GM20431 (cell line): Measurements from ENCODE around the gene IL11RA.

Experiments
- in situ Hi-C: fragments of 300-500 bp; cut with MseI, MboI; formaldehyde crosslinking; loops from one replicate; pipeline ENCODE4 v1.15.0; 2020; ENCODE audit warnings: low sequenced_read_pairs; ENCODE audit not compliant: unreplicated experiment

The IL11RA gene

DNA sequence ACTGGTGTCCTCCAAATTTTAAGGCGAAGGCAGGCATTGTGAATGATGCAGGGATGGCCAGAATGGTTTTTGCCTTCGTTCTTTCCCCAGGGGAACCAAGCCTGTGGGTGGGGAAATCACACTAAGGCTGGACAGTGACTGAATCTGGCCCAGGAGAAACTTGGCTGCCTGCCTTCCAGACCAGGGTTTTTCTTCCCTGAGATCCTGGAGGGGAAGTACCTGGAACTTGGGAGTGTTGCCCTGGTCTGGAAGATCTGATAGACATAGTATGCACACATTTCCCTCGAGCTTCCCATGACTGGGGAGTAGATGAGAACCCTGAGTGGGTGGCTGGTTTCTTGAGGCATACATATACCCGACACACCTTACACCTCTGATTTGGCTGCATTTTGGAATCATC is 664 bp upstream of the IL11RA start:
- in situ Hi-C loops: no loop called here

DNA sequence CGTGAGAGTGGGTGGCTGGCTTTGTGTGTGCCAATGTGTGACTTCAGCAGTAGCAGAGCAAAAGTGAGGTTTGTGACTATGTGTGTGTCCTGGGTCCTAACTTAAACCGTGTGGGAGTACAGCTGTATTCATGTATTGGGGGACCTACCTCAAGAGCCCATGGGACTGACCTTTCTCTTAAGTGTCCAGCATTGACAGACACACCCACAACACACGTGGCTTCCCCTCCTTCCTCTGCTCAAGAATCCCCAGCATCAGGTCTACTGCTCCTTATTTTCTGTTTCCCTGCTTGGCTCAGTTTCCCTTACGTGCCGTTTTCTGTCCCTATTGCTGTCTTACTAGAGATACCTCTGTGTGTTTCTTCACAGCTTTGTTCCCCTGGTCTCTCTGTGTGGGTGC is 616 bp downstream of the IL11RA start:
- in situ Hi-C loops: no loop called here

DNA sequence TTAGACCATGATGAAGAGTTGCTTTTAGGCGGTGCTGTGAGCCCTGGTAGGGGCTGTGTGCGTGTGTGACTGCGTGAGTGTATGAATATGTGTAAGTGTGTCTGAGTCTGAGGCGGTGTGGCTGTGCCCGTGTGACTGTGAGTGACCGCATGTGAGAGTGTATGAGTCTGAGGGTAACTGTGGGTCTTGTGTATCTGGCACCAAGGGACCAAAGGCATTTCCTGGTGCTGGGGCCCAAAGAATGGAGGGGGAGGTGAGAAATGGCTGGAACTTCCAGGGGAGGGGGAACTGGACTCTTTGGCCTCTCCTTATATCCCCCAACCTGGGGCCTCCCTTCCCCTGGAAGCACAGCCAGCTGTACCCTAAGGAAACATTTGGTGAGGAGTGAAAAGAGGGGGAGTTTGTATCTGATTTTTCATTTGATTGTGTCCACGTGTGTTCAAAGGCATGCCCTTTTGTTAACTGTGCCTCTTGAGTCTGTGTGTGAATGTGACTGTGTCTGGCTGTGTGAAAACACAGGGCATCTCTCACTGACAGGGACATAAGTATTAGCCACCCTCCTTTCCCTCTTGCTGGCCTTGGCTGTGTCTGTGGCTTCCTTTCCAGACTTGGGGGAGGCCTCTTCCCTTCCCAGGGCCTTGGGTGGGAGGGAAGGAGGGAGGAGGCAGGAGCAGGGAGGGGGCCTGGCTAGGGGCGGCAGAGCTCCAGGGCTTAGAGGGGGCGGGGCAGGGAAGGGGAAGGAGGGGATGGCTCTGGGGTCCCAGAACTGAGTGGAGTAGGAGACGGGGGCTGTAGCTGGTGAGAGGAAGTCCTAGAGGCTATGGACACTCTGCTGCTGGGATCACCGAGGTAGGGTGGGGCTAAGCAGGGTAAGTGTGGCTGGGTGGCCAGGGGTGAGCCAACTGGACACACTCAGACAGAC is 1.4 kb downstream of the IL11RA start:
- in situ Hi-C loops: no loop called here

DNA sequence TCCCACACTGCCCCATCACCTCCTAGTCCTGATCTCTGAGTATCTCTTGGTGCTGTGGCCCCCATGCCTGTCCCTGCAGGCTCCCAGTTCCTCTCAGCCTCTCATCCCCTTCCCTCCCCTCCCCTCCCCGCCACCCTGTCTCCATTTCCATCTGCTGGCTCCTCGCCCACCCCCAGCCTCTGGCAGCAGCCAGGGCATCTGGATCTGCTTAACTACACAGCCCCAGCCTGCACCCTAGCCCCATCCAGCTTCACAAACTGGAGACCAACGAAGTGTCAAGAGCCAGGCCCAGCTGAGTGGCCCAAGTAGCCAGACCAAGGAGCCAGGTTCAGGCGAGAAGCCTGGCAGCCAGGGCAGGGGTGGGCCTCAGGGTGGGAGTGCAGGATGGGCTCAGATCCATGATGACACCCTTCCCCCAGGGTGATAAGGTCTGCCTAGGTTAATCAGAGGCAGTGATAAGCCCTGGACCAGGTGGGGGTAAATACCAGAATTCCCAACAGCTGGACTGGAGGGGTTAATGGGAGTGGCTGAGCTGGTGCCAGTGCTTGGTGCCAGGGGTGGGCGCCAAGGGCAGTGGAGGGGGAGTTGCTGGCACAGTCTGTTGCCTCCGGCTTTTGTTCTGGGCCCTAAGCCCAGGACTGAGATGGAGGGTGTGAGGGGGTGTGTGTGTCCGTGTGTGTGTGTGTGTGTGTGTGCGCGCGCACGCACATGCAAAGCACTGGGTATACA is 2.5 kb downstream of the IL11RA start:
- in situ Hi-C loops: no loop called here

DNA sequence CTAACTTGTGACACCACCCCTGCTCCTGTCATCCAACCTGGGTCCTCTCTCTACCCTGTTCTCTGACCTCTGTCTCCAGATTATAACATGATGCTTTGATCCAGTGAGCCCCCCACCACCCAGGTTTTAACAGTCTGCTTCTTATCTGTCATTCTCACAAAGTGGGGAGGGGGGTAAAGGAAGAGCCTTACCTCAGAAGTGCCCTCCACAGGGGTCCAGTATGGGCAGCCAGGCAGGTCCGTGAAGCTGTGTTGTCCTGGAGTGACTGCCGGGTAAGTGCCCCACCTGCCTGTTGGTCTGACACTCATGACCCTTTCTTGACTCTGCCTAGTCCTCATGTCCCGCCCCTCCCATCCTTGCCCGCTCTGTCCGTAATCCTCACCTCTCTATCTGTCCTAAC is 3.4 kb downstream of the IL11RA start:
- in situ Hi-C loops: no loop called here

DNA sequence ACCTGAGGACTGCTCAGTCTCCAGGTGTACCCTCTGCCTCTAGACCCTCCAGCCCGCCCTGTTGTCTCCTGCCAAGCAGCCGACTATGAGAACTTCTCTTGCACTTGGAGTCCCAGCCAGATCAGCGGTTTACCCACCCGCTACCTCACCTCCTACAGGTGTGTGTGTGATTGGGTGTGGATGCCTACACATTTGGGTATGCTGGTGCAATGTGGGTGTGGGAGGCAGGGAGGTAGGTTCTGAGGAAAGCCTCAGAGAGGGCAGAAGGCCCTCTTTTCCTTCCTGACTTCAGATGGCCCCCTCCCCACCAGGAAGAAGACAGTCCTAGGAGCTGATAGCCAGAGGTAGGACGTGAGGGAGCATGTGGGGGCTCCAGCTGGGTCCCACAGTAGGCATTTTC is 5.0 kb downstream of the IL11RA start:
- in situ Hi-C loops: no loop called here

DNA sequence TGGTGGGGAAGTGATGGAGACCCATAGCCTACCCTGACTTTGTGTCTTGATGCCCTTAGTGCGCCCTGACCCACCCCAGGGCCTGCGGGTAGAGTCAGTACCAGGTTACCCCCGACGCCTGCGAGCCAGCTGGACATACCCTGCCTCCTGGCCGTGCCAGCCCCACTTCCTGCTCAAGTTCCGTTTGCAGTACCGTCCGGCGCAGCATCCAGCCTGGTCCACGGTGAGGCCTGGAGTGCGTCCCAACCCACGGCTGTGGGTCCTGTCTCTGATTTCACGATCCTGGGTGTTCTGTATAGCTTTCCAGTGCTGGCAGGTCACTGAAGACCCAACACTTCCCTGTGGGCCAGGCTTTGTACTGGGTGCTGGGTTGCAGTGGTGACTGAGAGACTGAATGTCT is 6.5 kb downstream of the IL11RA start:
- in situ Hi-C loops: no loop called here

DNA sequence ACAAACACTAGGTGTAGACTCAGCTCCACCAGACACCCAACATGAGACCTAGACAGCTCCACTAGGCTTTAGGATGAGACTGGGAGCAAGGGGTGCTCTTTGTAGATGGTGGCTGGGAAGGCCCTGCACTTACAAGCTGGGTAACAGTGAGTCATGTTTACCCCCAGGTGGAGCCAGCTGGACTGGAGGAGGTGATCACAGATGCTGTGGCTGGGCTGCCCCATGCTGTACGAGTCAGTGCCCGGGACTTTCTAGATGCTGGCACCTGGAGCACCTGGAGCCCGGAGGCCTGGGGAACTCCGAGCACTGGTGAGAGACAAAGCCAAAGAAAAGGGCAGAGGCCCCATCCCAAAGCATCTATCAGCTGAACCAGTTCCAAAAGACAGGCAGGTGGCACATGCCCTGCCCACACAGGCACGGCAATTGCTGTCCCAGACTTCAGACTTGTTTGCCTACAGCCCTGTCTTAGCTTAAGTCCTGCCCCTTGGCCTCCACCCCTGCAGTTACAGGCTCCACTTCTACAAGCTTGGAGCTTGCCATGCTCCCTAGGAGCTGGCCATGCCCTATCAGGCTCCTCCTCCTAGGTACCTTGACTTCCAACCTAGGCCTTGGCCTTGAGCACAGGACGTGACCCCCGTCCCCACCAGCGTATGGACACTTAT is 7.7 kb downstream of the IL11RA start:
- in situ Hi-C loops: no loop called here

DNA sequence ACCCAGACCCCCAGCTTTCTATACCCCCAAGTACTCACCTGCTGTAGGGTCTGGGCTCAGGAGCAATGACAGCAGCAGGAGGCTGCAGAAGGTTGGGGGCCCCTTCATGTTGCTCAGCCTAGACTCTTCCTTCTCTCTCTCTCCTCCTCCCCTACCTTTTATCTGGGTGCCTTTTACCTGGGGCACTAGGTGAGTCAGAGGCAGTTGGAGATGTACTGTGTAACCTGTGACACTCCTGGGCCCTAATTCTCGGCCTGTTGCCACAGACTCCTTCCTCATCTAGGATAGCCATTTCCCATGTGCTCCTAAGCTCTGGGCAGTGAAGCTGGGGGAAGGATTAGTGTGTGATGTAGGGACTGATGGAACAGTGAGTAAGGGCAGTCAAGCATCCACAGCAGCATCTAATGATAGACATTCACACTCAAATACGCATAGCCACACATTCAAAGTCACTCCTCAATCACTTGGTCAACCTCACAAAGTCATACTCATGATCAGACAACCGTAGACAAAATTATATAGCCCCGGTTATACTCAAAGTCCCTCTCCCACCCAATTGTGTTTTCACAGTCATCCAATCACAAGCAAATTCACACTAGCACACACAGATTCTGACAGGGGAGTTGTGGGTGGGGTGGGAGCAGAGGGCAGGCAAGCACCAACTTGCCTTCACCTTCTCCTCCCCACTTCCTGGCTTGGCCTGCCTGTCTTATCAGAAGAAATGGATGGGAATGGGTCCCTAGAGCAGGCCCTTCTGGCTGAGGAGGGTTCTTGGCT is 10.7 kb downstream of the IL11RA start, which contains the start of gene CCL27:
CCL27 (minus strand) TSS at position 132 of the 777 bp plus-strand sequence; CDS start at position 108, 24 bp downstream.
- in situ Hi-C loops: no loop called here

DNA sequence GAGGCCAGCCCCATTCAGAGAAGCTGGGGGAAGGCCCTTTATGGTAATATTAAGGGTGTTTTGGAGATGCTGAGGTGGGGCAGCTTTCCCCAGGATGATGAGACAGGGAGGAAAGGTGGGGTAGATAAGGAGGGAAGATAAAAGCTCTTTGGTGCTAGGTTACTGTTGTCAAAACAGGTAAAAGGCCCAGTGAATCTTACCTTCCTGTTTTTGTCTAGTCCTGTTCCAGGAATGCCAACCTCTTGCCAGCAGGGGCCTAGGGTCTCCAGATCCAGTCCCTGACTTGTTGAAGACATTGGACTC is 11.3 kb downstream of the IL11RA start:
- in situ Hi-C loops: no loop called here

DNA sequence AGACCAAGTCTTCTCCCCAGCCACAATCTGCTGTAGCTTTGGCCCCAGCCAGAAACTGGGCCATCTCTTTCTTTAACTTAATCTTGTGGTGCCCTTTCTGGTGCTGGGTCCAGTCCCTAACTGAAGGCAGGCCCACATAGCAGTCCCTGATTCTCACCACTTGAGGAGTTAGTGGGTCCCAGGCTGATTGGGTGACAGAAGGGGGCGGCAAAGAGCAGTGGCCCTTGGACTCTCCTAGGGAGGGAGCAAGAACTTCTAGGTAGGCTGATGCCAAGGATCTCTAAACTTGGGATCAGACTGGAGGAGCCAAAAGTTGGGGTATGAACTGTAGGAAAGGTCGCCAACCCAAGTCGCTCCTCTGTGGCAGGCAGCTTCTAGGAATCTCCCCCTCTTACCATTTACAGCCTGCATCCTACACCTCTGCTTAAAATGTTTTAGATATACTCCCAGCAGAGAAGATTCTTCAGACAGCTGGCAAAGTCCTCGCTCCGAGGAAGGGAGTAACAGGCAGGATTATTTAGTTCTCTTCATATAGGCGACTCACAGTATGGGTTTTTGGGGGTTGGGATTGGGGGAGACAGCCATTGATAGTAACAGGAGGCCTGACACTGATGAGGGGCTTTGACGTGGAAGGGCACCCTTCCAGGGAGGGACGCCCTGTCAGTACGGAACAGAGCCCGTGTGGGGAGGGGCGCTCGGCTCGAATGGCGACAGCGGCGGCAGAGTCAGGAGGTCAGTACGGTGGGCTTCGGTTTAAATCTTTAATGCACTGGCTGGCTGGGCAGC is 12.5 kb downstream of the IL11RA start:
- in situ Hi-C loops: no loop called here

DNA sequence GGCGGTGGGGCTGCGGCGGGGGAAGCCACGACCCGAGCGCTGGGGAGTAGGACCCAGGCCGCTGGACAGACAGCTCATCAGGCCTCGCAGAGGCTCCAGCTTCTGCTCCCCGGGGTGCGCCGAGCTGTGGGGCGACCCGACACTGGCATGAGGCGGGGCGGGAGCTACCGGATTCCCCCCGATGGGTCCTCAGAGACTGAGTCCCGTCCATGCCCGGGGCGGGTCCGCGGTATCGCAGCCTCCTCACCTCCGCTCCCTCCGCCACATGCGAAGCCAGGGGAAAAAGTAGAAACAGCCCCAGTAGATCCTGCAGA is 13.0 kb downstream of the IL11RA start:
- in situ Hi-C loops: no loop called here

DNA sequence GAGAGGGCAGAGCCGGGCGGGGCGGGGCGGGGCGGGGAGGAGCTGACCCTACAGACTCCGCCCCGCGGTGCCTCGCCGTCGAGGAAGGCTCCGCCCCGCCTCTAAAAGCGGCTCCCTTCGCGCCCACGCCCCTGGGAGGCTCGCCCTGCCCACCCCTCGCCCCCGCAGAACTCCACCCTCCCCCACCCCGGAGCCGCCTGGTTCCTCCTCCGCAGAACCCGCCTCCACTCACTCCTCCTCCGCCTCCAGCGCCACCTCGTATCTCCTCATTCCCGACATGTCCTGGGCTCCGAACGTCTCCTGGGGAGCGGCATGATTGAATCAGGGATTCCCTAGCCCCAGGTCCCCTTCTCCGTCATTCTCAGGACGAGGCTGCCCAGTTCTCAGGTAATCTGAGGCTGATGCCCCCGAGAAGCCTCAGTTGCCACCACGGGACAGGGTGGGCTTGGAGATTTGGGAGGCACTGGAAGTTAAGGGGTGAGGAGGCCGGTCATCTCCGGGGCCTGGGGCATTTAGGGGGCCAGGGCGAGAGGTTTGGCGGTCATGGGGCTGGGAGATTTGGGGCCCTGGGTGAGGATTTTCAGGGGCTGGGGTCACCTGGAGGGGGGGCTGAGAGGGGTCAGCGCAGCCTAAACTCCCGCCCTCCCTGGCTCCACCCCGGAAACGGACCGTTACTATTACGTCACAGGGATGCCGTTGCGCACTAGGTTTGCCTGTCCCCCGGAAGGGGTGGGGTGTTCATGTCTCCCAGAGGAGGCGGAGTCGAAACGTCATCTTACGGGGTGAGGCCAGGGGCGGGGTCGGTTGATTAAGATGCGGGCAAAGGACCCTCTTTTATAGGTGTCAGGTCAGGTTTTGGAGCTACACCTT is 13.6 kb downstream of the IL11RA start:
- in situ Hi-C loops: no loop called here

DNA sequence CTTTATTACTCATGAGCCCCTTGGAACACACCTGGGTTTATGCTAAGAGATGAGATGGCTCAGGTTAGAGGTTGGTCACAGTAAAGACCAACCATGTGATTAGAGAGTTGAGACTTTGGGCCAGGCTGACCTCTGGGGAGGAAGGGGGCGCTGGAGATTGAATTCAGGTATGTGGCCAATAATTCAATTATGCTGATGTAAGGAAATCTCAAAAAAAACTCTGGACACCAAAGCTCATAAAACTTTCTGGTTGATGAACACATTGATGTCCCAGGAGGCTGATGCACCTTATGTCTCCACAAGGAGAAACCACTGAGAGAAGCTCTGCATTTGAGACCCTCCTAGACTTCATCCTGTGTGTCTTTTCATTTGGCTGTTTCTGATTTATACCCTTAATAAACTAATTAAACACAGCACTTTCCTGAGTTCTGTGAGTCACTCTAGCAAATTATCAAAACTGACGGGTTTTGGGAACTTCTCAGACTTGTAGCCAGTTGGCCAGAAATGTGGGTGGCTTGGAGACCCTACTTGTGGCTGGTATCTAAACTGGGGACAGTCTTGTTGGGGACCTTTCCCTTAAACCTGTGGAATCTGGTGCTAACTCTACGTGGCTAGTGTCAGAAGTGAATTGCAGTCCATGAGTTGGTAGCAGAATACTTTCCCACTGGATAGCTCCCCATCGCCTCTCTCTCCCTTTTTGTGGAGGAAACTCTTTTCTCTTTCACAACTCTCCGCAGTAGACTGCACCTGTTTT is 18.0 kb downstream of the IL11RA start:
- in situ Hi-C loops: no loop called here

DNA sequence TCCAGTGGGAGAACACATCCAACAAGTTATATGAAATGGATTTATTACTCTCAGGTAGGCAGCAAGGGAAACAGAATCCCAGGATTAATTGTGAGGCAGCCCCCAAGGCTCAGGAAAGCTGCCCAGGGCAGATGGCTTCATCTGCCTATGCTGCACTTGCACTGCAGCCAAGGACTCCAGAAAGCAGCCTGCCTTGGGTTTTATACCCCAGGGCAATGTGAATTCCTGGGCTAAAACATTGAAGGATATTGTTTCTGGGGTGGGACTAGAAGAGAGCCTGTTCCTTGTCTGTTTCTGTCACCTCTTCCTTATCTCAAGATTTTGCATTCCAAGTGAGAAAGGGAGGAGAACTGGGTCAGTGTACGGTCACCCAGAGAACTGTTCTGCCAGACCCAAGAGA is 19.3 kb downstream of the IL11RA start:
- in situ Hi-C loops: no loop called here

DNA sequence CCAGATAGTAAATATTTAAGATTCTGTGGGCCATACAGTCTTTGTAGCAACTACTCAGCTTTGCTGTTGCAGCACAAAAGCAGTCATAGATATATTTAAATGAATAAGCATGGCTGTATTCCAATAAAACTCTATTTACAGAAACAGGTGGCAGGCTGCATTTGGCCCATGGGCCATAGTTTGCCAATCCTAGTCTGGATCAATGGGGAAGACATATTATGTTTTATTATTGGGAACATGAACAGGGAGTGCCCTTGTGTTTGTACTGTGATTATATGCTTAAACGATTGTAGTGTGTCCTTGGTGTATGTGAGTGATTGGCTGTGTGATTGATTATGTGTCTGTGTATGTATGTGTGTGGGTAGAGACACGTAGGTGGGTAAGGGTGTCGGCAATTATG is 22.5 kb downstream of the IL11RA start:
- in situ Hi-C loops: no loop called here

DNA sequence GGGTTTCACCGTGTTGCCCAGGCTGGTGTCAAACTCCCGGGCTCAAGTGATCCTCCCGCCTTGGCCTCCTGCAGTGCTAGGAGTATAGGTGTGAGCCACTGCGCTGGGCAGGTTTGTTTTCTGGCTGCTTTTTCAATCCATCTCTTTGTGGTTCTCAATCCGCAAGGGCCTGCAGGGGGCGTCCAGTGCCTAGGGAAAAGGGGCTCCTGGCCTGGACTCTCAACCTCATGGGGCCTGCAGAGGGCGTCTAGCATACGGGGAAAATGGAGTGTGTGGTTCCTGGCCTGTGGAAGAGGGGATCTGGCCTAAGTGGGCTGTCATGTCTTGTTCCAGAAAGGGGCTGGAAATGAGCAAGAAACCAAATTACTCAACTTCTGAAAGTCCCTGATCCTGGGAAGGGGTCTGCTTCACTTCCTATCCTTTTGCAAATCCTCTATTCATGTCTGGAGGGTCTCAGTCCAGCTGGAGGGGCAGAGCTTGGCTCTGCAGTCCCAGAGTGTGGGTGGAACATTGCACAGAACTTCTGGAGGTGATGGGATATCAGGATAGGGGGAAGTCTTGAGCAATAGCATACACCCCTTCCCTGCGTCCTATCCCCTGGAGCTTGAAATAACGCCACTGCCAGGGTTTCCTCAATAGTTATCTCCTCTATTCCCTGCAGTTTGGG is 23.2 kb downstream of the IL11RA start:
- in situ Hi-C loops: loop anchor here (25.0 kb wide), 1 partner anchor 112 kb away; no protein-coding TSS in a partner anchor
